NCI-H1092 treated with DMSO at 0.1 percent for 48 hours (cell line): ENCODE data around the gene ARPC1A.
A peak's percentile ranks its signal among the peaks of the same experiment; 100 is the strongest.
"Not testable (repeated sequence)": the region's sequence is repeated elsewhere in the genome, so short reads cannot be mapped to it uniquely, and the experiment has no call there.

Experiments
- DNase-seq: peaks from one replicate; lab custom pipeline; 2025; lab: John Stamatoyannopoulos, UW

ARPC1A gene

DNA sequence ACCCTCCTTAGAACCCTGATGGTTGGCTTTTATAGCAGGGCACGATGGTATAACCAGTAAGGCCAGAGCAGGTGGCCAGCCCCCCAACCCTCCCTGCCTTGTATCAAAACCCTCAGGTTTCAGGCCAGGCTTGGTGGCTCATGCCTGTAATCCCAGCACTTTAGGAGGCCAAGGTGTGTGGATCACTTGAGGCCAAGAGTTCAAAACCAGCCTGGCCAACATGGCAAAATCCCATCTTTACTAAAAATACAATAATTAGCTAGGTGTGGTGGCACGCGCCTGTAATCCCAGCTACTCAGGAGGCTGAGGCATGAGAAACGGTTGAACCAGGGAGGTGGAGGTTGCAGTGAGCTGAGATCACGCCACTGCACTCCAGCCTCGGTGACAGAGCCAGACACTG, 3.0 kb upstream of the ARPC1A start:
- not testable (repeated sequence) for DNase-seq

GRCh38 chr7:99324559-99324958, 1.1 kb upstream of the ARPC1A start:
- no peak for DNase-seq

DNA sequence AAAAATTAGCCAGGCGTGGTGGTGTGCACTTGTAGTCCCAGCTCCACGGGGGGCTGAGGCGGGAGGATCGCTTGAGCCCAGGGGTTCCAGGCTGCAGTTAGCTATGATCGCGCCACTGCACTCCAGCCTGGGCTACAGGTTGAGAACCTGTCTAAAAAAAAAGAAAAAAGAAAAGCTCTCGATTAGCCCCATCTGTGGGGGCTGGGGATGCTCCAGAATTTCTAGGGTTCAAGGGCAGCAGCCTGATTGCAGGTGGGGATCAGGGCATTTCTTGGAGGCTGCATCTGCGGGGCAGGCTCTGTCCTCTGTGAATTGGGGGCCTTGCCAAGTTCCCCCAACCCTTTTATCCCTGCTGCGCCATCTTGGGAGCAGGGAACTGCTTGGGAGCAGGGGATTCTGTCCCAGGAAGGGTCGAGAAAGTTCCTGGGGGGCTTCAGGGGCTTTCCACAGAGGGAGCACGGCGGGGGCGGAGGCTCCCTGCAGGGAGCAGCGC, 651 bp upstream of the ARPC1A start:
- peak; percentile 57 for DNase-seq

DNA sequence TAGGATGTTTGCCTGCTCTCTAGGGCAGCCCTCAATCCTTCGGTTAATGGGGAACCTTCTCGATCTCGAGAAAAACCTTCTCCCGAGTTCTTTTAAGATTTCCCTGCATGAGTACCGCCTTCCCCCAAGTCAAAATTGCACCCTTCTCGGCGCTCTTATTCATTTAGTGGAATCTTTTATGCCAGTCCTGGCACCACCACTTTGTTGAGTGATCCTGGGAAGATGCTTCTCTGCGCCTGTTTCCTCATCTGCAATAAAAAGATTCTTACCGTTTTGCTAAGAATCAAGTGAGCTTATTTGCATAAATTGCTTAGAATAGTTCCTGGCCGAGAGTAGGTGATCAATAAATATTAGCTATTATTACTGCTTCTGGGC, 697 bp downstream of the ARPC1A start:
- DNase-seq = no peak

DNA sequence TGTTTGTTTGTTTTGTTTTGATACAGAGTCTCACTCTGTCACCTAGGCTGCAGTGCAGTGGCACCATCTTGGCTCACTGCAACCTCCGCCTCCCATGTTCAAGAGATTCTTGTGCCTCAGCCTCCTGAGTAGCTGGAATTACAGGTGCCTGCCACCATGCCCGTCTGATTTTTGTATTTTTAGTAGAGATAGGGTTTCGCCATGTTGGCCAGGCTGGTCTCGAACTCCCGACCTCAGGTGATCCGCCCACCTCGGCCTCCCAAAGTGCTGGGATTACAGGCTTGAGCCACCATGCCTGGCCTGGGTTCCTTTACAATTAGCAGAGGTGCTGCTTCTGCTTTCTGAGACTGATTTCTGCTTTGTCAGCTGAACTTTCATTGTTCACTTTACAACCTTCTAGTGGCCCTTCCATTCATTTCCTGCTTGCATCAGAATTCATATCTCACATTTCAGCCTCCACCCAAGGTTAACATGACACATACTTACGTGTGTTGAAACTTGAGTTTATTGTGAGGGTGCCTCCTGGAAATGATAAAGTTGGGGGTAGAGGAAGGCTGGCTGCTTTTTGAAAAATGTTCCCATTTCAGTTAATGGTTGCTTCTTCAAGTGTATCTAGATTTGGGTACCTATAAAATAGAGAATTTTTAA, 4.7 kb downstream of the ARPC1A start:
- not testable (repeated sequence) for DNase-seq

GRCh38 chr7:99331002-99331401, 5.3 kb downstream of the ARPC1A start:
- DNase-seq = no peak

DNA sequence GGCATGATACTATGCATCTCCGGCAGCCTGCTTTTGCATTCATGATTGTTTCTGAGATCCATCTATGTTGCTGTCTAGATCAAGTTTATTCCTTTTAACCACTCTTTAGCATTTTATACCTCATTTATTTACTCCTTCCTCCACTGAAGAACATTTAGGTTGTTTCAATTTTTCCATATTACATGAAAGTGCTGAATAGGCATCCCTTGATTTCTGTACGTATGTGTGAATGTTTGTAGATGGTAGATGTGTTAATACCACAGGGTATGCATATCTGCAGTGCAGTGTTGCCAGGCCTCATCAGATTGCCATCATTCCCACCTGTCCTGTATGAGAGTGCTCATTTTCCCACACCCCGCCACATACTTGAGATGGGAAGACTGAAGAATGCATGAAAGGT, 13.9 kb downstream of the ARPC1A start:
- no peak for DNase-seq

GRCh38 chr7:99340659-99341058, 15.0 kb downstream of the ARPC1A start:
- no peak for DNase-seq

DNA sequence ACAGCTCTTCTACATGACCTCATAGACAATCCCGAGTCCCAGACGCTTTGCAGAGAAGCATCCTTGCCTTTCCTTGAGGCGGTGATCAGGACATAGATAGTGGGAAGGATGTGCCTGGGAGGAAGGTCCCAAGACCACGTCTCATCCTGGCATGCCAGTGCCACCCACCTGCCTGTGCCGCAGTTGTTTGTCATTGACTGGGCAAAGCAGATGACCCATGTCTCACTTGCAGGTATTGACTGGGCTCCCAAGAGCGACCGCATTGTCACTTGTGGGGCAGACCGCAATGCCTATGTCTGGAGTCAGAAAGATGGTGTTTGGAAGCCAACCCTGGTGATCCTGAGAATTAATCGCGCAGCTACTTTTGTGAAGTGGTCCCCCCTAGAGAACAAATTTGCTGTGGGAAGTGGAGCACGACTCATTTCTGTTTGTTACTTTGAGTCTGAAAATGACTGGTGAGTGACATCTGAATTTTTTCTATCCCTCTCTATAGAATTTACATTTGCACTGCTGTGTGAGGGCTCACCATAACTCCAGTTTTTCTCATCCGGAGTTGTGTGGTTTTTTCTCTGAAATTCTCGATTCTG, 18.5 kb downstream of the ARPC1A start:
- DNase-seq = no peak

DNA sequence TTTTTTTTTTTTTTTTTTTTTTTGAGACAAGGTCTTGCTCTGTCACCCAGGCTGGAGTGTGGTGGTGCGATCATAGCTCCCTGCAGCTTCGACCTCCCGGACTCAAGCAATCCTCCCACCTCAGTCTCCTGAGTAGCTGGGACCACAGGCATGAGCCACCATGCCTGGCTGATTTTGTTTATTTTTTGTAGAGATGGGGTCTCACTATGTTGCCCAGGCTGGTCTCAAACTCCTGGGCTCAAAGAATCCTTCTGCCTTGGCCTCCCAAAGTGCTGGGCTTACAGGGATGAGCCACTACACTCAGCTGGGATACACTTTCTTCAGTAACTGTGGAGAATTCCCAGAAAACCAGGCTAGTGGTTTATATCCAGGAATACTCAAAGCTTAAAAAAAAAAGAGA, 24.9 kb downstream of the ARPC1A start:
- DNase-seq = not testable (repeated sequence)

GRCh38 chr7:99352247-99352646, 26.5 kb downstream of the ARPC1A start:
- no peak for DNase-seq

DNA sequence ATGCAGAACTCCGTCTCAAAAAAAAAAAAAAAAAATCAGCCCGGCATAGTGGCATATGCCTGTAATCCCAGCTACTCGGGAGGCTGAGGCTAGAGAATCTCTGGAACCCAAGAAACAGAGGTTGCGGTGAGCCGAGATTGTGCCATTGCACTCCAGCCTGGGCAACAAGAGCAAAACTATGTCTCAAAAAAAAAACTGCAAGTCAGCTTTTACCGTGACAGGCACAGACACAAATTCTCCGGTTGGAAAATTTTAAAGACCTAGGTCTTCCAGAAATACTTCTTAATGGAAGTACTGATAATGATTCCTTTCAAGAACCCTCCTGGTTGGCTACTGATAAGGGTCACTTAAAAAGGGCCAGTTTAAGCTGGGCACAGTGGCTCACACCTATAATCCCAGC, 29.4 kb downstream of the ARPC1A start:
- no peak for DNase-seq

- DNase-seq = no peak
These were observed 32.2 kb downstream of the ARPC1A start for GRCh38 chr7:99357701-99358490.

GRCh38 chr7:99358521-99358920, 32.8 kb downstream of the ARPC1A start:
- DNase-seq = not testable (repeated sequence)

- DNase-seq = no peak
These were observed 33.9 kb downstream of the ARPC1A start for GRCh38 chr7:99359465-99360154.

DNA sequence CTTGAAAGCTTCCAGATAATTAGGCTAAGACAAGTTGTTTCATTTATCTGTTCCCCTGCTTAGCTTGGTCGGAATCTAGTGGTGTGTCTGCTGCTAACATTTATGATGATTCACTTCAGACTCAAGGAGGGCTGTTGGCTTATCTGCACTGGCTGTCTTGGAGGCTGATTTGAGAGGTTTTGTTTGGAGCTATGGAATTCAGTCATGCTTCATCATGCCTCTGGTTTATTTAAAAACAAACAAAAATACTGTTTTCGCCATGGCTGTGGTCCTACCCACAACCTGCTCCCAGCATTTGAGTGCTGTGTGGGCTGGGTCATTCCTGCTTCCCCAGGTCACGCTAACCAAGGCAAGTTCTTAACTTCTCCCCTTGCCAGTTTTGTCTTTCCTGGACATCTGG, 37.1 kb downstream of the ARPC1A start:
- DNase-seq = no peak

GRCh38 chr7:99363286-99363685, 37.6 kb downstream of the ARPC1A start:
- no peak for DNase-seq

DNA sequence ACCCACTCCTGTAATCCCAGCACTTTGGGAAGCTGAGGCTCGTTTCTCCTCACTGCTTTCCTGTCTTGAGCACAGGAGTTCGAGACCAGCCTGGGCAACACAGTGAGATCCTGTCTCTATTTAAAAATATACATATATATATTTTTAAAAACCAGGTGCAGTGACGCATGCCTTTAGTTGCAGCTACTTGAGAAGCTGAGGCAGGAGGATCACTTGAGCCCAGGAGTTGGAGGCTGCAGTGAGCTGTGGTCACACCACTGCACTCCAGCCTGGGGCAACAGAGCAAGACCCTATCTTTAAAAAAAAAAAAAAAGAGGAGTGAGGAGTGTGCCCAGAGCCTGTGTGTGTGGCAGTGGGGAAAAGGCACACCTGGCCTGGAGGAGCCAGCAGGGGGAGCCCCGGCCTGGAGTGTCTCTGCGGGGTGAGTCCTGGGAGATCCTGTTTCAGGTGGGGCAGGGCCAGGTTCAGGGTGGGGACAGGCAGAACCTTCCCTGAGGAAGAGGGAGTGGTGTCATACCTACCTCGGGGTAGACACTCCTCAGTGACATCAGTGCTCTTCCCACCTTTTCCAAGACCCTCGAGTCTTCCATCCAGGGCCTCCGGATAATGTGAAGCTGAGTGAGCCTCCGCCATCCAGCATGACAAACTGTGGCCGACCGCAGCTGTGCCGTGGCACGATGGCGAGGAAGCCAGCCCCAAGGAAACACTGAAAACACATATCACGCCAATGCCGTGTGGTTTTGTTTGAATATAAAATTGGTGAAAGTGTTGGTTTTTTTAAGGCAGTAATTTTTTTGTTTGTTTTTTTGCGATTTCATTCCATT, 39.8 kb downstream of the ARPC1A start:
- no peak for DNase-seq

DNA sequence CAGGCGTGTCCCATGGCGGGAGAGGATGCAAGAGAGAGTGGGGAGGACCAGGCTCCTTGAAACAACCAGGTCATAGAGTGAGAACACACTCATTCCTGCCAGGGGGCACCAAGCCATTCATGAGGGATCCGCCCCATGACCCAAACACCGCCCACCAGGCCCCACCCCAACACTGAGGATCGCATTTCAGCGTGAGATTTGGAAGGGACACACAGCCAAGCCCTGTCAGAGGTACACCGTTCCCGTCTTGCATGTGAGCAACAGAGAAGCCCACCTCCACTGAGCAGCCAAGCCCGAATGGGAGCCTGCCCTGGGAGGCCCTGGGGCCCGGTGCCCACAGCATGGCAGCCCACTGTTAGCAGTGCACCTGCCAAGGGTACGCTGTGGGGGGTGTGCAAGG, 40.9 kb downstream of the ARPC1A start:
- no peak for DNase-seq

GRCh38 chr7:99368750-99369389, 43.2 kb downstream of the ARPC1A start:
- no peak for DNase-seq

GRCh38 chr7:99369767-99370391, 44.2 kb downstream of the ARPC1A start:
- no peak for DNase-seq
